GM12878 (cell line): ENCODE results near the gene MIAT. TPM values are rescaled to one million over a fixed set of nuclear protein-coding genes. Genes with fewer than 3 reads are reported as not detected.
A peak's percentile ranks its signal among the peaks of the same experiment; 100 is the strongest.

Experiments used
- ASH2L ChIP-seq: fragments of 300-600, 200-600 bp; sonication (generic); IDR thresholded peaks from 2 replicates; pipeline ENCODE4 v1.6.1; 2017; ENCODE audit warnings: low read depth, mild to moderate bottlenecking, borderline replicate concordance
- BCL11A ChIP-seq: IDR thresholded peaks from 2 replicates; pipeline ENCODE4 v1.6.1; 2011; ENCODE audit warnings: low read depth, low read length
- CTCF ChIP-seq, 3 experiments: IDR thresholded peaks in 2 of 3; conservative IDR thresholded peaks in 1 of 3; 2 replicates each; pipeline ENCODE4 v1.5.1; 2011; ENCODE audit warnings: low read depth in 3 of 3, low read length in 3 of 3, mild to moderate bottlenecking in 3 of 3, control low read depth in 2 of 3, moderate library complexity in 2 of 3, inconsistent platforms in 1 of 3, mixed read lengths in 1 of 3; ENCODE audit not compliant: control insufficient read depth in 2 of 3, insufficient read depth in 1 of 3; ENCODE audit errors: extremely low read depth in 1 of 3
- EZH2 ChIP-seq: IDR thresholded peaks from 2 replicates; pipeline ENCODE4 v1.6.1; 2012; ENCODE audit warnings: low read depth, mild to moderate bottlenecking, control low read depth, inconsistent platforms, low read length, borderline replicate concordance; ENCODE audit not compliant: control insufficient read depth
- GABPA ChIP-seq: IDR thresholded peaks from 2 replicates; pipeline ENCODE4 v1.6.1; 2014; ENCODE audit warnings: antibody characterized with exemption, low read depth, mild to moderate bottlenecking, inconsistent platforms
- IKZF1 ChIP-seq: fragments of 450-650 bp; conservative IDR thresholded peaks from 2 replicates; pipeline ENCODE4 v1.6.1; 2017; ENCODE audit warnings: antibody characterized with exemption, mild to moderate bottlenecking
- JUNB ChIP-seq: IDR thresholded peaks from 2 replicates; pipeline ENCODE4 v1.6.1; 2016; ENCODE audit warnings: antibody characterized with exemption, mild to moderate bottlenecking
- KDM1A ChIP-seq: fragments of 200-600 bp; sonication (generic); IDR thresholded peaks from 2 replicates; pipeline ENCODE4 v1.6.1; 2016; ENCODE audit warnings: borderline replicate concordance
- KLF5 ChIP-seq: fragments of 450-650 bp; IDR thresholded peaks from 2 replicates; pipeline ENCODE4 v1.6.1; 2014; ENCODE audit warnings: mild to moderate bottlenecking; ENCODE audit not compliant: partially characterized antibody
- MEF2A ChIP-seq: IDR thresholded peaks from 2 replicates; pipeline ENCODE4 v1.6.1; 2011; ENCODE audit warnings: low read depth, mild to moderate bottlenecking, low read length, moderate library complexity; ENCODE audit not compliant: insufficient read depth
- MTA2 ChIP-seq: fragments of 450-650 bp; IDR thresholded peaks from 2 replicates; pipeline ENCODE4 v1.6.1; 2016; ENCODE audit warnings: low read depth, mild to moderate bottlenecking, moderate library complexity
- MTA3 ChIP-seq: IDR thresholded peaks from 2 replicates; pipeline ENCODE4 v1.6.1; 2012; ENCODE audit warnings: low read length, inconsistent platforms, borderline replicate concordance
- NKRF ChIP-seq: fragments of 450-650 bp; conservative IDR thresholded peaks from 2 replicates; pipeline ENCODE4 v1.6.1; 2017; ENCODE audit warnings: mild to moderate bottlenecking, moderate library complexity
- NR2F1 ChIP-seq: fragments of 450-650 bp; conservative IDR thresholded peaks from 2 replicates; pipeline ENCODE4 v1.6.1; 2017; ENCODE audit warnings: mild to moderate bottlenecking
- PAX5 ChIP-seq: IDR thresholded peaks from 2 replicates; pipeline ENCODE4 v1.6.1; 2011; ENCODE audit warnings: low read depth, low read length, borderline replicate concordance
- PAX8 ChIP-seq: fragments of 450-650 bp; IDR thresholded peaks from 2 replicates; pipeline ENCODE4 v1.6.1; 2017; ENCODE audit warnings: mild to moderate bottlenecking, moderate library complexity
- RB1 ChIP-seq: fragments of 450-650 bp; formaldehyde crosslinking; IDR thresholded peaks from 2 replicates; pipeline ENCODE4 v1.6.1; 2017; ENCODE audit warnings: mild to moderate bottlenecking, borderline replicate concordance
- SIN3A ChIP-seq: IDR thresholded peaks from 2 replicates; pipeline ENCODE4 v1.6.1; 2012; ENCODE audit warnings: low read depth, low read length, improper control_type of control experiment
- SMAD5 ChIP-seq: IDR thresholded peaks from 2 replicates; pipeline ENCODE4 v1.6.1; 2016; ENCODE audit warnings: antibody characterized with exemption, low read depth
- SMC3 ChIP-seq: IDR thresholded peaks from 2 replicates; pipeline ENCODE4 v1.6.1; 2011; ENCODE audit warnings: low read length, improper control_type of control experiment, borderline replicate concordance
- SPI1 ChIP-seq: IDR thresholded peaks from 2 replicates; pipeline ENCODE4 v1.6.1; 2011; ENCODE audit warnings: low read depth, mild to moderate bottlenecking, low read length, moderate library complexity, borderline replicate concordance; ENCODE audit not compliant: insufficient read depth
- SRF ChIP-seq, 2 experiments: IDR thresholded peaks; 2 replicates each; pipeline ENCODE4 v1.6.1; 2011; ENCODE audit warnings: low read depth in 2 of 2, low read length in 2 of 2, mild to moderate bottlenecking in 1 of 2, moderate library complexity in 1 of 2
- TARDBP ChIP-seq: IDR thresholded peaks from 2 replicates; pipeline ENCODE4 v1.6.1; 2016; ENCODE audit warnings: borderline replicate concordance
- ZNF384 ChIP-seq: IDR thresholded peaks from 2 replicates; pipeline ENCODE4 v1.6.1; 2012; ENCODE audit warnings: low read depth, mild to moderate bottlenecking, low read length, improper control_type of control experiment, borderline replicate concordance
- polyA plus RNA-seq, 11 experiments: library from polyadenylated mRNA; depleted of rRNA in 4 of 11; unstranded in 6 of 11; stranded (reverse) in 5 of 11; fragments of >200 nt; fragmentation: Nextera tagmentation in 4 of 11; fragmentation: Illumina TruSeq in 1 of 11; extraction: Ambion mirVana in 4 of 11; extraction: Trizol in 1 of 11; gene quantifications; 1 replicate in 1 of 11; 2 replicates in 10 of 11; pipeline versions ENCODE4 v1.2.1 to v1.2.3, GENCODE V29; 2011 to 2016; ENCODE audit warnings: inconsistent platforms in 2 of 11, missing spikeins in 2 of 11, low read depth in 1 of 11
- total RNA-seq, 4 experiments: library from RNA; depleted of rRNA in 3 of 4; stranded (reverse); fragments of >200 nt in 3 of 4; fragmentation: Illumina TruSeq in 1 of 4; extraction: Trizol in 1 of 4; gene quantifications; 2 replicates each; pipeline versions ENCODE4 v1.2.1 to v1.2.3, GENCODE V29; 2013 to 2021
- TF ChIP-seq, protein P1 (sequence below): fragments of 450-650 bp; IDR thresholded peaks from 2 replicates; pipeline ENCODE4 v1.6.1; 2016; ENCODE audit warnings: mild to moderate bottlenecking
- TF ChIP-seq, protein P2 (sequence below): IDR thresholded peaks from 2 replicates; pipeline ENCODE4 v1.6.1; 2011; ENCODE audit warnings: low read depth, mild to moderate bottlenecking, low read length, moderate library complexity, borderline replicate concordance; ENCODE audit errors: extremely low read depth

MIAT gene
- total and polyA plus RNA-seq, 10 of the 15 experiments (the other 5 are each of a cell fraction or from before 2014, with no cell fraction given), result 0.39 to 13.7 (median 4.6) TPM

DNA sequence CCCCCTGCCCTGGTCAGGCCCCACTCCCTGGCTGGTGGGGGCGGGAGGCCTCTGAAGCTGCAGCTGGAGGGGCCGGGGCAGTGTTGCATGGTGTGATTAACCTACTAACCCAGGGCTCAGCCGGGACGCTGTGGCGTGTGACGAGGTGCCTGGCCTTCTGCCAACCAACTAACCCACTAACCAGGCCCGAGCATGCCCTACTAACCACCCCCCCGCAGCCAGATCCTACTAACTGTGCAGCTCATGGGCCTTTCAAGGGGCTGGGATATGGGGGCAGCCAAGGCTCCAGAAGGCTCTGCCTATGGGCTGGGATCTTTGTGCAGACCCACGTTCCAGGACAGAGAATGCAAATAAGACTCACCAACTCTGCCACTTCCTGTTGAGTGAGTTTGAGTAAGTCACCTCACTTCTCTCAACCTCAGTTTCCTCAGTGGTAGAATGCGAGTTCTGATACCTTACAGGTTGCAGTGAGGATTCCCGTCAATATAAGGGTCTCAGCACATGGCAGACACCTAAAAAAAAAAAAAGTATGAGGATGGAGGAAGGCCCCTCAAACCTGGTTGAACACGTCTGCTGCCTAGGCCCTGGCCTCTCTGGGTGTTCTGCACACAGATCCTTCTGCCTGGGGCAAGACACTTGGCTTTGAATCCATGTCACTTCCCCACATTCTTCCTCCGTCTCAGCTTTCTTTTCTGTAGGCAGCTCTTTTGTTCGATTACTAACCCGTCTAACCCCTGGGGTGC lies 14.1 kb downstream of the MIAT start (continued):
- no peak for TF ChIP-seq CTCF (IDR thresholded peaks at IDR 0.05 in 2 of 3, conservative IDR thresholded peaks at IDR 0.05 in 1 of 3; ENCODE audit: control insufficient read depth in 2 of 3, extremely low read depth in 1 of 3, insufficient read depth in 1 of 3, low read depth in 3 of 3, low read length in 3 of 3)
- no peak; the same call in 1 of the 2 replicates for TF ChIP-seq MTA3
- TF ChIP-seq, protein P1, sequence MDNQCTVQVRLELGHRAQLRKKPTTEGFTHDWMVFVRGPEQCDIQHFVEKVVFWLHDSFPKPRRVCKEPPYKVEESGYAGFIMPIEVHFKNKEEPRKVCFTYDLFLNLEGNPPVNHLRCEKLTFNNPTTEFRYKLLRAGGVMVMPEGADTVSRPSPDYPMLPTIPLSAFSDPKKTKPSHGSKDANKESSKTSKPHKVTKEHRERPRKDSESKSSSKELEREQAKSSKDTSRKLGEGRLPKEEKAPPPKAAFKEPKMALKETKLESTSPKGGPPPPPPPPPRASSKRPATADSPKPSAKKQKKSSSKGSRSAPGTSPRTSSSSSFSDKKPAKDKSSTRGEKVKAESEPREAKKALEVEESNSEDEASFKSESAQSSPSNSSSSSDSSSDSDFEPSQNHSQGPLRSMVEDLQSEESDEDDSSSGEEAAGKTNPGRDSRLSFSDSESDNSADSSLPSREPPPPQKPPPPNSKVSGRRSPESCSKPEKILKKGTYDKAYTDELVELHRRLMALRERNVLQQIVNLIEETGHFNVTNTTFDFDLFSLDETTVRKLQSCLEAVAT, result no peak
- TF ChIP-seq, protein P2, sequence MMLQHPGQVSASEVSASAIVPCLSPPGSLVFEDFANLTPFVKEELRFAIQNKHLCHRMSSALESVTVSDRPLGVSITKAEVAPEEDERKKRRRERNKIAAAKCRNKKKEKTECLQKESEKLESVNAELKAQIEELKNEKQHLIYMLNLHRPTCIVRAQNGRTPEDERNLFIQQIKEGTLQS, result no peak
- peak; percentile 62; the same call in 1 of the 2 replicates for TF ChIP-seq PAX5
- no peak for TF ChIP-seq JUNB
- TF ChIP-seq NR2F1, result peak; percentile 88
- TF ChIP-seq RB1, result no peak
- no peak for TF ChIP-seq KLF5
- no peak for TF ChIP-seq SMAD5
- no peak for TF ChIP-seq SIN3A
- 0 out of 2 replicates have a peak, but pooled peaks have one; percentile 32 for TF ChIP-seq MEF2A
- TF ChIP-seq ASH2L, result no peak
- TF ChIP-seq ZNF384, result no peak
- TF ChIP-seq PAX8, result no peak
- TF ChIP-seq NKRF, result no peak
- peak; percentile 64 for TF ChIP-seq SPI1
- TF ChIP-seq KDM1A, result no peak
- TF ChIP-seq SMC3, result no peak
- no peak for TF ChIP-seq SRF (IDR thresholded peaks at IDR 0.05; ENCODE audit: low read depth in 2 of 2, low read length in 2 of 2)
- TF ChIP-seq GABPA, result no peak
- no peak for TF ChIP-seq TARDBP
- TF ChIP-seq BCL11A, result no peak
- TF ChIP-seq IKZF1, result peak; percentile 52
- no peak for TF ChIP-seq EZH2
- peak; percentile 52 for TF ChIP-seq MTA2
